Inflammatory macrophage treated with lipopolysaccharide for 1 hour (primary cell): Measurements from ENCODE around the gene TUSC2.
A peak's percentile ranks its signal among the peaks of the same experiment; 100 is the strongest.
"Not testable (repeated sequence)": the region's sequence is repeated elsewhere in the genome, so short reads cannot be mapped to it uniquely, and the experiment has no call there.

Experiments
- DNase-seq, 2 donors: peaks; one replicate each; pipeline ENCODE4 v3.0.0-alpha.2; 2020 to 2022

TUSC2 gene

GRCh38 chr3:50316657-50317242, 11.3 kb downstream of the TUSC2 start:
- DNase-seq, result no peak

GRCh38 chr3:50314816-50315215, 13.2 kb downstream of the TUSC2 start:
- no peak for DNase-seq

- DNase-seq, result no peak
Measured at GRCh38 chr3:50314342-50314741, 13.7 kb downstream of the TUSC2 start.

- DNase-seq, result not testable (repeated sequence)
Measured at GRCh38 chr3:50312041-50312440, 16.0 kb downstream of the TUSC2 start.

GRCh38 chr3:50304601-50305000, 23.4 kb downstream of the TUSC2 start:
- no peak for DNase-seq

GRCh38 chr3:50303013-50303815, 24.8 kb downstream of the TUSC2 start, which contains the start of gene HYAL1:
TSS of gene HYAL1 (minus strand) at chr3:50303574. CDS start at chr3:50302956, 618 bp downstream.
- no peak for DNase-seq

- no peak for DNase-seq
Measured at GRCh38 chr3:50302095-50303012, 25.7 kb downstream of the TUSC2 start.

- DNase-seq, result no peak
Measured at GRCh38 chr3:50300681-50301254, 27.3 kb downstream of the TUSC2 start.

- peak; percentile 74 to 87 for DNase-seq
Measured at GRCh38 chr3:50299929-50300680, 27.9 kb downstream of the TUSC2 start.

- DNase-seq, result no peak
Measured at GRCh38 chr3:50299638-50299928, 28.4 kb downstream of the TUSC2 start.

GRCh38 chr3:50298836-50299637, 29.0 kb downstream of the TUSC2 start, which contains the start of the genes HYAL3 and NAA80:
TSS of gene HYAL3 (minus strand) at chr3:50299405. CDS start at chr3:50295602, 3,803 bp downstream.
TSS of gene NAA80 (minus strand) at chr3:50299405. CDS start at chr3:50297463, 1,942 bp downstream.
- peak; percentile 99 to 100 for DNase-seq

- DNase-seq, result no peak
Measured at GRCh38 chr3:50297896-50298725, 29.9 kb downstream of the TUSC2 start.

GRCh38 chr3:50297384-50297775, 30.6 kb downstream of the TUSC2 start:
- DNase-seq, result no peak

GRCh38 chr3:50296721-50297383, 31.2 kb downstream of the TUSC2 start:
- no peak for DNase-seq

GRCh38 chr3:50295553-50296431, 32.2 kb downstream of the TUSC2 start:
- DNase-seq, result no peak

GRCh38 chr3:50294492-50295403, 33.3 kb downstream of the TUSC2 start:
- DNase-seq, result no peak

GRCh38 chr3:50294089-50294488, 33.9 kb downstream of the TUSC2 start:
- DNase-seq, result no peak
